ENCODE measurements around the gene SPEM3. TPM values are rescaled to one million over a fixed set of nuclear protein-coding genes. Genes with fewer than 3 reads are reported as not detected.

SPEM3 gene
- total and polyA plus RNA-seq, 2 of the 4 experiments (the other 2 are of a cell fraction) = not detected

- H2BK5ac ChIP-seq (ENCODE audit: low read depth, low read length, poor library complexity, severe bottlenecking) = no peak overlapping the region
- H3K18ac ChIP-seq (ENCODE audit: low read depth, low read length) = no peak overlapping the region
- no peak overlapping the region for H3K4me2 ChIP-seq (ENCODE audit: low read depth, low read length)
- no peak overlapping the region for H4K8ac ChIP-seq (ENCODE audit: low read depth in 2 of 2, low read length in 2 of 2)
- H2BK120ac ChIP-seq (ENCODE audit: low read depth, low read length) = no peak overlapping the region
- no peaks in the 10 kb centered on the region for H4K20me1 ChIP-seq (ENCODE audit: insufficient read depth, low read length)
- H2BK20ac ChIP-seq (ENCODE audit: low read depth, low read length) = no peak overlapping the region
- TF ChIP-seq RCOR1 (IDR thresholded peaks at IDR 0.05; ENCODE audit: insufficient replicate concordance, low read length) = no peak
- no peak for TF ChIP-seq USF2 (IDR thresholded peaks at IDR 0.05; ENCODE audit: low read depth, low read length)
- TF ChIP-seq RFX5 (IDR thresholded peaks at IDR 0.05; ENCODE audit: low read depth, low read length) = no peak
- no peak for TF ChIP-seq BHLHE40 (IDR thresholded peaks at IDR 0.05; ENCODE audit: low read depth, low read length)
- no peak for TF ChIP-seq FOS (IDR thresholded peaks at IDR 0.05; ENCODE audit: low read depth, low read length)
- TF ChIP-seq CTCF (conservative IDR thresholded peaks at IDR 0.05; ENCODE audit: low read depth, low read length) = no peak
- dilution Hi-C loops (cut with HindIII; ENCODE audit: low sequenced_read_pairs, unreplicated experiment) (no loop called here), in situ Hi-C loops (cut with MboI; ENCODE audit: low sequenced_read_pairs) (no loop called here), intact Hi-C loops (cut with micrococcal nuclease) (no loop called here)
- DNase-seq (no peak), ATAC-seq (ENCODE audit: low read depth) (no peak)
- H4K91ac ChIP-seq (ENCODE audit: insufficient read depth, low read depth, low read length) = no peak overlapping the region
- no peak overlapping the region for H2AFZ ChIP-seq (replicated peaks; ENCODE audit: low read length, poor library complexity)
- CTCF ChIA-PET = no interaction called here
- H3K56ac ChIP-seq (ENCODE audit: extremely low read depth, insufficient read depth, low read length) = no peak overlapping the region
- no TSS peak for BruUV-seq (replicated peaks)
- no peak overlapping the region for H4K5ac ChIP-seq (ENCODE audit: low read depth, low read length)
- POLR2A ChIA-PET (ENCODE audit: unreplicated experiment) = no interaction called here
- no peaks in the 10 kb centered on the region for H3K36me3 ChIP-seq (ENCODE audit: control insufficient read depth, insufficient read depth, low read length)
- H3K27ac ChIP-seq (ENCODE audit: insufficient read depth, low read length) = no peak overlapping the region
- no peak overlapping the region for H3K4me3 ChIP-seq (ENCODE audit: insufficient read depth, low read depth, low read length)
- H3K79me1 ChIP-seq (ENCODE audit: low read depth in 1 of 2, low read length in 2 of 2) = no peaks in the 10 kb centered on the region
- H2AK9ac ChIP-seq (replicated peaks; ENCODE audit: low read depth, low read length, poor library complexity) = no peak overlapping the region
- 0 out of 2 replicates have a peak, but pooled peaks cover 8% of the 10 kb centered on the region for H3K9me1 ChIP-seq (ENCODE audit: insufficient read depth, low read length)
- H3K9ac ChIP-seq (ENCODE audit: low read depth, low read length) = no peak overlapping the region
- H2AK5ac ChIP-seq (ENCODE audit: low read depth, low read length) = no peak overlapping the region
- peaks cover 27% of the 10 kb centered on the region for H3K27me3 ChIP-seq (ENCODE audit: control insufficient read depth, insufficient read depth, low read length)
- H2BK15ac ChIP-seq (ENCODE audit: low read depth, low read length) = no peak overlapping the region
- H3K23ac ChIP-seq (ENCODE audit: low read depth, low read length) = no peak overlapping the region
- H3K4ac ChIP-seq (ENCODE audit: low read depth, low read length) = no peak overlapping the region
- H3K9me3 ChIP-seq (ENCODE audit: control insufficient read depth, insufficient read depth, low read length) = no peaks in the 10 kb centered on the region
- H3K14ac ChIP-seq (replicated peaks; ENCODE audit: low read depth, low read length) = no peak overlapping the region
- H3K4me1 ChIP-seq (ENCODE audit: control insufficient read depth, insufficient read depth, low read length) = peaks cover 17% of the 10 kb centered on the region
- no CpG with 5 or more reads among the region's 7 CpGs for WGBS, 2 experiments (ENCODE audit: extremely low coverage in 2 of 2, insufficient read length in 1 of 2)
Observed at GRCh38 chr17:7448461-7448860, 19.8 kb downstream of the SPEM3 start.
